H1 (cell line): Measurements from ENCODE around the gene SOX15. TPM values are rescaled to one million over a fixed set of nuclear protein-coding genes. Genes with fewer than 3 reads are reported as not detected.
A peak's percentile ranks its signal among the peaks of the same experiment; 100 is the strongest.

ENCODE experiments used
- BCL11A ChIP-seq, 2 experiments: IDR thresholded peaks; one replicate each; pipeline ENCODE4 v1.6.1; 2011; ENCODE audit warnings: low read depth in 2 of 2, low read length in 2 of 2, mild to moderate bottlenecking in 2 of 2
- BRCA1 ChIP-seq: IDR thresholded peaks from 2 replicates; pipeline ENCODE4 v1.6.1; 2012; ENCODE audit warnings: low read depth, low read length, improper control_type of control experiment
- CBX5 ChIP-seq: fragments of 300-800, 300-1000 bp; sonication (generic); IDR thresholded peaks from 2 replicates; pipeline ENCODE4 v1.7.1; 2016; ENCODE audit warnings: antibody characterized with exemption, low read length, low read depth
- CBX8 ChIP-seq: fragments of 300-800, 300-1000 bp; sonication (generic); IDR thresholded peaks from 2 replicates; pipeline ENCODE4 v1.7.1; 2016; ENCODE audit warnings: low read depth, low read length, borderline replicate concordance
- CTBP2 ChIP-seq: IDR thresholded peaks from 2 replicates; pipeline ENCODE4 v1.7.0; 2011; ENCODE audit warnings: borderline replicate concordance, mild to moderate bottlenecking, moderate library complexity, mixed read lengths, low read length; ENCODE audit not compliant: insufficient read depth, insufficient read length
- EP300 ChIP-seq, 2 experiments: IDR thresholded peaks; 1 replicate in 1 of 2; 2 replicates in 1 of 2; pipeline ENCODE4 v1.6.1; 2011 to 2012; ENCODE audit warnings: low read depth in 2 of 2, low read length in 2 of 2, mild to moderate bottlenecking in 2 of 2, borderline replicate concordance in 1 of 2, inconsistent platforms in 1 of 2, moderate library complexity in 1 of 2
- GABPA ChIP-seq: IDR thresholded peaks from 2 replicates; pipeline ENCODE4 v1.6.1; 2011; ENCODE audit warnings: mild to moderate bottlenecking, low read length, moderate library complexity, borderline replicate concordance; ENCODE audit not compliant: insufficient read depth
- MAFK ChIP-seq: IDR thresholded peaks from 2 replicates; pipeline ENCODE4 v1.6.1; 2012; ENCODE audit warnings: low read depth, mild to moderate bottlenecking, improper control_type of control experiment, low read length
- MAX ChIP-seq: IDR thresholded peaks from 2 replicates; pipeline ENCODE4 v1.6.1; 2012; ENCODE audit warnings: inconsistent platforms
- NANOG ChIP-seq: IDR thresholded peaks from 2 replicates; pipeline ENCODE4 v1.6.1; 2011; ENCODE audit warnings: low read length, low read depth, mild to moderate bottlenecking, inconsistent platforms; ENCODE audit not compliant: insufficient read depth, poor library complexity, severe bottlenecking
- POLR2A ChIP-seq, 2 experiments: IDR thresholded peaks; 1 replicate in 1 of 2; 2 replicates in 1 of 2; pipeline ENCODE4 v1.6.1; 2011; ENCODE audit warnings: low read depth in 2 of 2, low read length in 2 of 2, mild to moderate bottlenecking in 2 of 2; ENCODE audit errors: control extremely low read depth in 1 of 2
- RBBP5 ChIP-seq: IDR thresholded peaks from 2 replicates; pipeline ENCODE4 v1.7.1; 2012; ENCODE audit warnings: low read depth, mild to moderate bottlenecking, inconsistent platforms, low read length, moderate library complexity, borderline replicate concordance
- RNF2 ChIP-seq: fragments of 200-900, 300-1000 bp; sonication (generic); IDR thresholded peaks from 2 replicates; pipeline ENCODE4 v1.7.1; 2016; ENCODE audit warnings: borderline replicate concordance, low read depth, mild to moderate bottlenecking, antibody characterized with exemption, low read length; ENCODE audit not compliant: poor library complexity, severe bottlenecking; ENCODE audit errors: missing control alignments
- SIN3A ChIP-seq, 2 experiments: IDR thresholded peaks in 1 of 2; conservative IDR thresholded peaks in 1 of 2; 2 replicates each; pipeline ENCODE4 v1.6.1; 2011 to 2012; ENCODE audit warnings: low read length in 2 of 2, improper control_type of control experiment in 1 of 2, low read depth in 1 of 2, mild to moderate bottlenecking in 1 of 2
- SIX5 ChIP-seq: IDR thresholded peaks from 2 replicates; pipeline ENCODE4 v1.6.1; 2011; ENCODE audit warnings: mild to moderate bottlenecking, low read depth, low read length
- SP1 ChIP-seq: IDR thresholded peaks from 2 replicates; pipeline ENCODE4 v1.6.1; 2011; ENCODE audit warnings: low read depth, low read length
- SP4 ChIP-seq: IDR thresholded peaks from 2 replicates; pipeline ENCODE4 v1.6.1; 2012; ENCODE audit warnings: low read length, inconsistent platforms
- SRF ChIP-seq: IDR thresholded peaks from 2 replicates; pipeline ENCODE4 v1.6.1; 2011; ENCODE audit warnings: mild to moderate bottlenecking, low read depth, low read length, moderate library complexity
- TAF7 ChIP-seq: optimal IDR thresholded peaks from 2 replicates; pipeline ENCODE3; 2011; ENCODE audit warnings: low read depth, mild to moderate bottlenecking, inconsistent platforms, low read length, moderate library complexity, borderline replicate concordance
- polyA plus RNA-seq, 7 experiments: library from polyadenylated mRNA; depleted of rRNA in 3 of 7; stranded (reverse) in 5 of 7; unstranded in 2 of 7; fragments of >200 nt in 5 of 7; fragments of 200-250 nt in 2 of 7; gene quantifications; 1 replicate in 5 of 7; 2 replicates in 1 of 7; 4 replicates in 1 of 7; pipeline versions ENCODE4 v1.2.1 to v1.2.3, GENCODE V29; 2011 to 2013; ENCODE audit warnings: missing spikeins in 2 of 7, mixed read lengths in 2 of 7
- total RNA-seq: library from RNA; stranded (reverse); fragmentation: NEBNext Ultra II Directional; extraction: Animal tissue kit (Norgen Biotek cat#: 25700); gene quantifications from 2 replicates; pipeline ENCODE4 v1.2.1, GENCODE V29; 2021
- TF ChIP-seq, protein P1 (sequence below): IDR thresholded peaks from 2 replicates; pipeline ENCODE4 v1.6.1; 2011; ENCODE audit warnings: low read length, improper control_type of control experiment

The SOX15 gene
- total and polyA plus RNA-seq, 2 of the 8 experiments (the other 6 are each of a cell fraction or from before 2014, with no cell fraction given), result 14.3 to 26.8 TPM

DNA sequence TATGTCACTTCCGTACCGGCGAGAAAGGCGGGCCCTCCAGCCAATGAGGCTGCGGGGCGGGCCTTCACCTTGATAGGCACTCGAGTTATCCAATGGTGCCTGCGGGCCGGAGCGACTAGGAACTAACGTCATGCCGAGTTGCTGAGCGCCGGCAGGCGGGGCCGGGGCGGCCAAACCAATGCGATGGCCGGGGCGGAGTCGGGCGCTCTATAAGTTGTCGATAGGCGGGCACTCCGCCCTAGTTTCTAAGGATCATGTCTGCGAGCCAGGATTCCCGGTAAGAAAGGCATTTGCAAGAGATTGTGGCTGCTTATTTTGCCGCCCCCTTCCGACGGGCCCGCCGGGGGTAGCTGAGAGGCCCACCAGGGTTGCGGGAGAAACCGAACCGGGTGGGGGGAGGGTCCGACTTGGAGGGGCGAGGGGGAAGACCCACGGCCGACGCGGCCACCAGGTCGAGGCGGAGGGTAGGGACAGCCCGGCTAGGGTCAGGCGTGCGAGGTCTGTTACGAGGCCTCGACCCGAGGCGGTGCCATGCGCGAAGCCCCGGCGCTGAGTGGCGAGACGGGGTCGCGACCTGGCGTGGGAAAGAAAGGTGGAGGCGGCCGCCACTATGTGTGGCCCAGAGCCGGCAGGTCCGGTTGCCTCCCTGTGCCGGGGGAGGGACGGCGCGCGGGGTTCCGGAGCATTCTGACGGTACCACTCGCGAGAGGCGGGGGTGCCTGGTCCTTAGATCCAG lies 17.1 kb downstream of the SOX15 start (continued):
- no peak for TF ChIP-seq BCL11A (IDR thresholded peaks at IDR 0.05; ENCODE audit: low read depth in 2 of 2, low read length in 2 of 2)
- TF ChIP-seq MAFK, result no peak
- TF ChIP-seq EP300 (IDR thresholded peaks at IDR 0.05; ENCODE audit: borderline replicate concordance in 1 of 2, low read depth in 2 of 2, low read length in 2 of 2), result no peak
- TF ChIP-seq NANOG, result no peak
- TF ChIP-seq SIX5, result no peak
- TF ChIP-seq RBBP5, result no peak
- TF ChIP-seq SP1, result peak; percentile 99
- peak in 1 of 2 experiments; percentile 65; a peak in 1 of 4 replicates for TF ChIP-seq SIN3A (conservative IDR thresholded peaks at IDR 0.05 in 1 of 2, IDR thresholded peaks at IDR 0.05 in 1 of 2; ENCODE audit: low read depth in 1 of 2, low read length in 2 of 2)
- TF ChIP-seq RNF2, result no peak
- TF ChIP-seq, protein P1, sequence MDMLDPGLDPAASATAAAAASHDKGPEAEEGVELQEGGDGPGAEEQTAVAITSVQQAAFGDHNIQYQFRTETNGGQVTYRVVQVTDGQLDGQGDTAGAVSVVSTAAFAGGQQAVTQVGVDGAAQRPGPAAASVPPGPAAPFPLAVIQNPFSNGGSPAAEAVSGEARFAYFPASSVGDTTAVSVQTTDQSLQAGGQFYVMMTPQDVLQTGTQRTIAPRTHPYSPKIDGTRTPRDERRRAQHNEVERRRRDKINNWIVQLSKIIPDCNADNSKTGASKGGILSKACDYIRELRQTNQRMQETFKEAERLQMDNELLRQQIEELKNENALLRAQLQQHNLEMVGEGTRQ, result no peak
- no peak for TF ChIP-seq CBX8
- peak; percentile 96 to 98 for TF ChIP-seq POLR2A (IDR thresholded peaks at IDR 0.05; ENCODE audit: control extremely low read depth in 1 of 2, low read depth in 2 of 2, low read length in 2 of 2)
- peak; percentile 78 for TF ChIP-seq SP4
- TF ChIP-seq TAF7, result peak; percentile 98
- TF ChIP-seq GABPA, result peak; percentile 79; the same call in 1 of the 2 replicates
- TF ChIP-seq CBX5, result no peak
- no peak for TF ChIP-seq SRF
- TF ChIP-seq BRCA1, result no peak
- no peak for TF ChIP-seq MAX
- no peak for TF ChIP-seq CTBP2
